Measurements from ENCODE around the gene USP9X.

- TF ChIP-seq CTCF (IDR thresholded peaks at IDR 0.05) (no peak), POLR2A (IDR thresholded peaks at IDR 0.05) (no peak)
Observed at GRCh38 chrX:41153448-41153847, 68.2 kb downstream of the USP9X start.

Data from vagina (tissue), 2 donors.